Esophagus mucosa (tissue), 1 donor: ENCODE results near the gene ADGRA3. TPM values are rescaled to one million over a fixed set of nuclear protein-coding genes. Genes with fewer than 3 reads are reported as not detected.

Source experiments
- ATAC-seq: fragments of 200-7000 bp; cut with Tn5 transposase; one replicate; pipeline ENCODE4 v1.9.1; 2020
- total RNA-seq: library from RNA; stranded (reverse); gene quantifications from one replicate; pipeline ENCODE4 v1.2.4, GENCODE V29; 2023
- donor health status: DM: yes; HTN: yes; CAD: no.

The ADGRA3 gene
- total RNA-seq, 1 donor from 2014 or later: 6.3 TPM

- ATAC-seq: no peak
Measured at GRCh38 chr4:22363036-22363435, 152.8 kb downstream of the ADGRA3 start.

DNA sequence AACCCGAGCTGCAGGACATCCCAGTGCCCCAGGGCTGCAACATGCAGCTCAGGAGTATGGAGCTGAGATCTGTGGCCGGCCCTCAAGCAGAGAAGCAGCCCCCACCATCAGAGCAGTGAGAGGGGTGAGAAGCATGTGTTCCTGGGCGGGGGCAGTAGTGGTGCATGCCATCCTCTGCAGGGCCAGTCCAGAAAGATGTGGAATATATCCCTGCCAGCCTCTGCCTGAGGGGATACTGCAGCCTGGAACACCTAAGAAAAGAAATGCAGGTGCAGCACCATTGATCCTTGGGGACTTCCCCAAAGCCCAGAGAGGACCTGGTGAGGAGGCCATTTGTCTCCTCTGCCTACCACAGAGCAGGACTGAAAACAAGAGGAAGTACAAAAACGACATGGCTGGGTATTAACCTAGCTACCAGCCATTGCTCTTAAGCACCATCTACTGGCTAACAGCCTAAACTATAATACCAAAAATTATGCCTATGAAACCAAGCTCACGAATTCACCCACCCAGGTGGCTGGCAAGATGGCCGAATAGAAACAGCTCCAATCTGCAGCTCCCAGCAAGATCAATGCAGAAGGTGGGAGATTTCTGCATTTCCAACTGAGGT is 158.8 kb downstream of the ADGRA3 start:
- peak; percentile 70 for ATAC-seq

DNA sequence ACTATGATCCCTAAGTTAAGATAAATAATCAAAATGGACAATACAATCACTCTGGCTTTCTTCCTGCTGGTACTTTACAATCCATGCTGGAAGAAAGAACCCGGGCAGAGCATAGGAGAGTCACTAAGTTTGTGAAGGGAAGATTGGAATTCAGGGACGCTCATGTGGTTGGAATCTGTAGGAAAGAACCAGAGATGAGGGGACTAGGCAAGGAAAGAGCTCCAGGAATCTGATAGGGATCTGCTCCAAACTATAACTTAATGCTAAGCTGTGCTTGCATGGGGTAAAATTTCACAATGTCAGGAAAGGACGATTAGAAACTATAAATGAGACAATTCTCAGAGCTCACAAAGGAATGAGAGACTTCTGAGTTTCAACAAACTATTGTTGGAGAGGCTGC is 167.5 kb downstream of the ADGRA3 start:
- ATAC-seq: no peak

DNA sequence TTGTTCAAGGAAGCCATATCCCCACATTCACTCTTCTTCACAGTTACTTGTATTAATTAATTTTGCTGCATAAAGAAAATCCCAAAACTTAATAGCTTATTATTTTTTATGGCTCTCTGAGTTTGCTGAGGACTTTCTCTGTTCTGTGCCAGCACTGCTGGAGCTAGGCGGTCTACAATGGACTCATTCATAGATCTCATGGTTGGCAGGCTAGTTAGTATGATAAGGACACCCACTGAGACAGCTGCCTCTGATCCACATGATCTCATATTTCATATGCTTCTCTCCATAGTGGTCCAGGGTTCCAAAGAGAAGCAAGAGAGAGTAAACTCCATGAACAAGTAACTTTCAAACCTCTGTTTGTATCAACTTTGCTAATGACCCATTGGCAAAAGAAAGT is 170.2 kb downstream of the ADGRA3 start:
- no peak for ATAC-seq

DNA sequence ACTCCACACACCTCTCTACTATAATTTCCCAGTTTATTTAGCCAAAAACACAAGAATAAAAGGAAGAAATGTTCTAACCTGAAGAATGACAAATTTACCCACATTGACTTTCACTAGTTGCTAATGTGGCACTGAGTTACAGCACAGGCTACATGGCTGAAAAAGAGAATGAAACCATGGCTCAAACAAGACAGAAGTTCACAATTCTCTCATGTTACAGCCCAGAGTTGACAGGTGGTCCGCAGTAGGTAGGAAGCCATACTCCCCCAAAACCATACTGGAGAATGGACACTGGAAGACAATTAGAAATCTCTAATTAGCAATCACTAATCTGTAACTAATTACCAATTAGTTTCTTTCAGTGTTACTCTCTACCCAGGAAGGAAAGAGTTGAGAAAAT is 170.8 kb downstream of the ADGRA3 start:
- ATAC-seq: no peak

GRCh38 chr4:22343606-22344005 is 172.3 kb downstream of the ADGRA3 start:
- ATAC-seq: no peak

DNA sequence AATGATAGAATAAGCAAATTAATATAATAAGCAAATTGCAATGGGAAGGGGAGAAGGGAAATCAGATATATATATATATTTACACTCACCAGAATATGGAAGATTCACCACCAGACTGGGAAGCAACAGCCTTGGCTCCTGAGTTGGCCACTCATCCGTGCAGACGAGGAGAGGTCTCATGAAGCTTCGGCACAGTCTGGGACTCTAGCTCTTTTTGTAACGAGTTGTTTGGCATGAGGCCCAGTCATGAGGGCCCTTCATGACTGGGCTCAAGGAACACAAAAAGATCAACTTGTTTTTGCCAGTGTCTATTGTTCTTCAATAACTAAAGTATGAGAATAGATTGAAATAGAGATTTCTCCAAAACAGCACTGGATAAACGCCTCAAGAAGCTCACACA is 176.4 kb downstream of the ADGRA3 start:
- ATAC-seq: no peak

- ATAC-seq: no peak
Measured at GRCh38 chr4:22338796-22339195, 177.1 kb downstream of the ADGRA3 start.

Other genes starting within 250 kb of the ADGRA3 start
- 0.12 TPM for gene GBA3, start 176.9 kb upstream of the ADGRA3 start, total RNA-seq